ENCODE data around the gene PHF13. TPM values are rescaled to one million over a fixed set of nuclear protein-coding genes. Genes with fewer than 3 reads are reported as not detected.

PHF13 gene
- total RNA-seq, 1 donor from 2014 or later, result 22.2 TPM

DNA sequence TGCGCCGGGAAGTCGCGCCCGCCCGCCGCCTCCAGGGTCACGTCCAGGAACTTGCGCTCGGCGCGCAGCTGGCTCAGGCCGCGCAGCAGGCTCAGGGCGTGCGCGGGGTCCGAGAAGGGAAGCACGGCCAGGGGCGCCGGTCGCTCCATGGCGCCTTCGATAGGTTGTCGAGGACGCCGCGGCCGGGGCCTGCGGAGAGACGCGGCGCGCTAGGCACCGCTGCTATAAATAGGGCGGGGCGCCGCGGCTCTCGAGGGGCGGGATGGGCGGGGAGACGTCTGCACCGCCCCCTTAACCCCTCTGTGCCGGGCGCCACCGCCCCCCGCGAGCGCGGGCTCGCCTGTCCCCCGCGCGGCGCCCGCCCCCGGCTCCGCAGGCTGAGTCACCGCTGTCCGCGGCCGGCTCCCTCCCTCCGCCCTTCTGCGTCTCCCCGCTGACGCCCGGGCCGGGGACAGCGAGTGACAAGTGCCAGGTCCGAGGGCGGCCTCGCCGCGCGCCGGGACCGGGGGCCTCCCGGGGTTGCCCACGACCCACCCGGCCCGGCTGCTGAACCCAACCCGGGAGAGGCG, 10.8 kb upstream of the PHF13 start, which contains the start of gene KLHL21:
KLHL21 (minus strand) TSS at position 201 of the 569 bp plus-strand sequence; CDS start at position 149, 52 bp downstream.
- DNase-seq, result peak; percentile 95

DNA sequence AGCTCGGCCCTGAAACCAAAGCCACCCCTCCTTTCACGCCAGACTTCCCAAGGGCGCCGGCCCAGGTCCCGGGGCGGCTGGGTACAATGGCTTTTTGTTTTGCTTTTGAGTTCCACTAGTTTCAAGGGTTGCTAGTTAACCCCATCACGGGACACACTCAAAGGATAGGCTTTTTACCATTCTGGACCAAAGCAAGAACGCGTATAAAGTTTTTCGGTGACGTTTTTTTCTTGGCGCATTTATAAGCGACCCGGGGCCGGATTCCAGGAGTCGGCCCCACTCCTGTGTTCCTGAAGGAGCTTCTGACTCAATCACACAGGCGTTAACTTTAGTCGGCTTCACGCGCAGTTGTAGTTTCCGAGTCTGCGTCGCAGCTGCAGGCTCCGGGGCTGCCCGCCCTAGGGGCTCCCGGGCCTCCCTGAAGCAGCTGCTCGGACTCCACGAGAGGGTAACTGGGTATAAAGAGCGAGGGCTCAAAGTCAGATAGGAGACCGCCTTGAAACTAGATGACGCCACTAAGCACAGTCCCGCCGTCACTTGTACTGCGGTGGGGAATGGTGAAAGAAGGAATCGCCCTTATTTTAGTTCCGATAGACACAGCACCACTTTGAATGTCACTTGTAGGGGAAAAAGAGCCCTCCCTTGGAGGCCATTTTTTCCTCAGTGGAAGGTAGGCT, 10.2 kb upstream of the PHF13 start:
- peak; percentile 94 for DNase-seq

DNA sequence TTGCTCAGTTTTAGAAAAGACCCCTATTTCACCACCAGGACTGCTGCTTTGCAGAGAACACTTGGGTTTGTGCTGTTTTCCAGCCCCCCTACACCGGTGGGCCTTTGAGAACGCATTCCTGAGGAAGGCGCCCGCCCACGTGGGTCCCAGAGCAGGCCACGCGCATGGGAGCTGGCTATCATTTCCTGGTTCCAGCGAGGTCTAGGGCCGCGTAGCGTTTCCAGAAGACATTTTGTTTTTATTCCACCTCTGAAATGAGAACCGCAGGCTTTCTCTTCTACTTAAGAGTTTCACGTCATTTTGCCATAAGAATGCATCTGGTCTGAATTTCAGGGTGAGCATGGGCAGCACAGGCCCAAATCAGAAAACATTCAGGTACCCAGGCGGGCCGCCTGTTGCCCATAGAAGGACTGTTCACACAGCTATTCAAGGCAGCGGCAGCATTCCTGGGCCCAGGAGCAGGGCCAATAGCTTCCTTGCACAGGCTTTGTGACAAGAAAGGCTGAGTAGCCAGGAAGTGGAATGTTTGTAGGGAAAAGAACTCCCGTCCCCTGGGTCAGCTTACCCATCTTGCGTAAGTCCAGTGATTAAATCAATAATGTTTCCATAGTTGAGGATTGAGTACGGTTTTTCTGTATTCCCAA, 9.5 kb upstream of the PHF13 start:
- DNase-seq, result peak; percentile 82

DNA sequence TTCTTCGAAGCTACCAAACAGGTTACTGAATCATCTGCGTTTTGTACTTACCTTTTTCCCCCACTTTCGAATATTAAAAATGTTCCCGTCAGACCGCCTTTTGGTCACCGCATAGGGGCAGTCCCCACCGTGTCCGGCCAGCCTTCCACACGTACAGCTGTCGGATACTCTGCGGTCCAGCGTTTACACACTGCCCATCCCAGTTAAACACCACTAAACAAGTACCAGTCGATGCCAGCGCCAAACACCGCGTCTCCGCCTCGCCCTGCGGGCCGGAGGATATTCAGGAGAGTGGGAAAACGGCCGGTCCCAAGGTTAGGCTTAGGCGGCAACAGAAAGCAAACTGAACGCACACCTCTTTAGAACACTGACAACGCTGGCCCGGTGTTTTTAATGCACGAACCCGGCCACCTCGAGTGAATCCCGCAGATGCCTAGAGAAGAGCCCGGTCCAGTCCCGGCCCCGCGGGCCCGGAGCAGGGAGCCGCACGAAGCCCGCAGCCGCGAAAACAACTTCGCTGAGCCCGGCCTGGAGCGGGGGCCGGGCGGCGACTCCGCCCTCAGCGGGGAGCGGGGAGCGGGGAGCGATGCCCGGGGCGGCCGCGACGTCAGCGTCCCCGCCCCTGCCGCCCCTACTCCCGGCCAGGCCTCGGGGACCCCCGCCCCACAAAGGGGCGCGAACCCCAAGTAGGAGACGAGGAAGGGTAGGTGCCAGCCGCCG, 730 bp upstream of the PHF13 start:
- DNase-seq, result peak; percentile 63

DNA sequence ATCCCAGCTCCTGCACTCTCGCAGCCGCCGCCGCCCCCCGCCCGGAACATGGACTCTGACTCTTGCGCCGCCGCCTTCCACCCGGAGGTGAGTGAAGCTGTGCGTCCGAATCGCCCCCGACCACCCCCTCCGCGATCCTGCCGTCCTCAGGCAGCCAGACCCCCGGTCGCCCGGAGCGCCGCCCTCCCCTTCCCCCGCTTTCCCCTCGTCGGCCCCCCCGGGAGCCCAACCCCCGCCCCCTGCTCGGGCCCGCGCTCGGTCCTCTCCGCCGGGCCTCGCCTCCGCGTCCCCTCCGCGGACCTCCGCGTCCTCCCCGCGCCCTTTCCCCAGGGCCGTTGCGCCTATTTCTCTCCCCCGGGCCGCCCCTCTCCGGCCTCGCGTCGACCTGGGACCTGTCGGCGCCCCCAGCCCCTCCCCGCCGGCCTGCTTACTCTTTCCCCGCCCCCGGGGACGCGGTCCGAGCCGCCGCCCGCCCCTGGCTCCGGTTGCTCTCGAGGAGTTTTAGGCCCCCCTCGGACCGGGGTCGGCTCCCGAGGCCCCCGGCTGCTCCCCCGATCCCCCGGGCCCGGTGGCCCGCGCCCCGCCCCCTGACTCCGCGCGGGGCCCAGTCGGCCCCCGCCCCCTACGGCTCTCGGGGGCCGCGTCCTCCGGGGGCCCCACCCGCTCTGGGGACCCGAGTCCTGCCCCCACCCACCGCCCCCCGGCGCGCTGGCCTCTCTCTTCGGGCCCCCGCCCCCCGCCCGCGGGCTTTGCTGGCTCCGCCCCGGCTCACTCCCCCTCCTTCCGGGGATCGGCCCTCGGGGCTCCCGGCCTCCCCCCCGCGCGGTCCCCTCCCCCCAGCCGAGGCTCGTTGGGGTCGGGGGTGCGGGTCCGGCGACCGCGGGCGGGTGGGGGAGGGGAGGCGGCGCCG, 743 bp downstream of the PHF13 start:
- peak; percentile 74 for DNase-seq

DNA sequence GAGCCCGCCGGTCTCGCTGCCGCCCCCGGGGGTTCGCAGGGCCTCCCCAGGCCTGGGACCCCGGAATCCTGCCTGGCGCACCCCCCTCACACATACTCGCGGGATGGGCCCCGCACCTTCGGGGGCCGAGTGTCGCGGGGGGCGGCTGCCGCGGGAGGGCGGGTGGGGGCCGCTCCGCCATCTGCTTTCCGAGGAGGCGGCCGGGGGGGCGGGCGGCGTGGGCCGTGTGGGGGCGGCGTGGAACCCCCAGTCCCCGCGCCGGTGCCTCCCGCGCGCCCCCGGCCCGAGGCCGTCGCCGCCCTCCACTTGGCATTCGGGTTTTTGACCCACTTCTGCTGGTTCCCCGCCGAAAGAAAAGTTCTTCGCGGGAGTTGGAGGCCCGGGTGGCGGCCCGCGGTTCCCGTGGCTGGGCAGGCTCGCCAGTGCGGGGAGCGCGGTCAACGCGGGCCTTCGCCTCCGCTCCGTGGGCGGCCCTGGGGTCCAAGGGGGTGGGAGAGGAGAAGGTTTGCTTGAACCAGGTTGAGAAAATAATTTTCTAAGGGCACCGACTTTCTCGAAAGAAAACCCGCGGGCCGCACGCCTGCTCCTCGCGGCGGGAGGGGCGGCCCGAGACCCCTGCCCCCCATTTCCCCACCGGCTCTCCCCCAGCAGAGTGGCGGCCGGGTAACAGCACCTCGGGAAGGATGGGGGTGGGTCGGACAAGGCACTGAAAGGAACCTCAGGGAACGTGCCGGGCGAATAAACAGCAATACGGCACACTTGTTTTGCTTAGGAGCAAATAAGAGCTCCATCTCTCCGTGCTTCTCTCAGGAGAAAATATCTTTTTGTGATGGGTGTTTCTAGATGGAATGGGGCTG, 1.6 kb downstream of the PHF13 start:
- no peak for DNase-seq

DNA sequence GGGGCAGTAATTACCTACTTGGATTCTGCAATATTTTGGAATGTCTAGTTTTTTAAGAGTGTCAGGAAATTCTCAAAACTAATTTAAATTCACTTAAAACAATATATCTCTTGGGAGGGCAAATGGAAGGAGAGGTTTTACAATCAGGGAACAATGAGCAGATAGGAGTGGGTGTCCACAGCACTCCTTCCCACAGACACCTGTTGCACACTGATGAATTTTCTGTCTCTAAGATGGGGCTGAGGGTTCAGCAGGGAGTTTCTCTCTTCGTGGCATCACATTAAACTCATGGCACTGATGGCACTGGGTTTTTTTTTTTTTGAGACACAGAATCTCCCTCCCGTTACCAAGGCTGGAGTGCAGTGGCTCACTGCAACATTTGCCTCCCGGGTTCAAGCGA, 5.5 kb downstream of the PHF13 start:
- DNase-seq, result no peak

DNA sequence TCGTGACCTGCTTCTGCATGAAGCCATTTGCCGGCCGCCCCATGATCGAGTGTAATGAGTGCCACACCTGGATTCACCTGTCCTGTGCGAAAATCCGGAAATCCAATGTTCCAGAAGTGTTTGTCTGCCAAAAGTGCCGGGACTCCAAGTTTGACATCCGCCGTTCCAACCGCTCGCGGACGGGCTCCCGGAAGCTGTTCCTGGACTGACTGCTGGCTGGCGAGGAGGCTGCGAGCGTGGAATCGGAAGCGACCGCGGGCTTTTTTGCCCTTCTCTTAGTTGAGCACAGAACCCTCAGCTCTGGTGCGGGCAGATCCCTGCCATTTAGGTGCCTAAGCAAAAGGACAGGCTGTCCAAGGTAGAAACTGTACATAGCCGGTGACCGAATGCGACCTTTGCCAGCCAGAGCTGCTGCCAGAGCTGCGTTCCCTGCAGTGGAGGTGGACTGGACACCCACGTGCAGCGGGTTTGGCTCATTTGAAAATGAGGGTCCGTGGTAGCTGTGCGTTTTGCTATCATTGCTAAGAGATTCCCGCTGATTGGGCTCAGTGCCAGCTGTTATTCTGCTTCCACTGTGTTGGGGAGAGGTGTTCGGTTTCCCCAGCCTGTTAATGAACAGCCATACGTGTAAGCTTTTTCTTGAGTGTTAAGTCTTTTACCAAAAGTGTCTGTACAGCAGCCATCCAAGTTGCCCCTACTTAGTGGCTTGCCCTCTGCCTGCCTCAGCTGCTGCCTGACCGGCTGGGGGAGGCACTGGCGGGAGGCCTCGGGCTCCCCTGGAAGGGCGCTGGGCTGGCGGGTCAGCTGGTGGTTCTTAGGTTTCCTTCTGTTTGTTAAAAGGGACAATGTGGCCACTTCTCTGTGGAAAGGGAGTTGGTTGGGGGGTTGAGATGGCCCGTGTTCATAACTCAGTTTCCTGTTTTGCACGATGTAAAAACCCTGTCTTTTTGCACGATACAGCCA, 8.2 kb downstream of the PHF13 start:
- DNase-seq, result no peak

DNA sequence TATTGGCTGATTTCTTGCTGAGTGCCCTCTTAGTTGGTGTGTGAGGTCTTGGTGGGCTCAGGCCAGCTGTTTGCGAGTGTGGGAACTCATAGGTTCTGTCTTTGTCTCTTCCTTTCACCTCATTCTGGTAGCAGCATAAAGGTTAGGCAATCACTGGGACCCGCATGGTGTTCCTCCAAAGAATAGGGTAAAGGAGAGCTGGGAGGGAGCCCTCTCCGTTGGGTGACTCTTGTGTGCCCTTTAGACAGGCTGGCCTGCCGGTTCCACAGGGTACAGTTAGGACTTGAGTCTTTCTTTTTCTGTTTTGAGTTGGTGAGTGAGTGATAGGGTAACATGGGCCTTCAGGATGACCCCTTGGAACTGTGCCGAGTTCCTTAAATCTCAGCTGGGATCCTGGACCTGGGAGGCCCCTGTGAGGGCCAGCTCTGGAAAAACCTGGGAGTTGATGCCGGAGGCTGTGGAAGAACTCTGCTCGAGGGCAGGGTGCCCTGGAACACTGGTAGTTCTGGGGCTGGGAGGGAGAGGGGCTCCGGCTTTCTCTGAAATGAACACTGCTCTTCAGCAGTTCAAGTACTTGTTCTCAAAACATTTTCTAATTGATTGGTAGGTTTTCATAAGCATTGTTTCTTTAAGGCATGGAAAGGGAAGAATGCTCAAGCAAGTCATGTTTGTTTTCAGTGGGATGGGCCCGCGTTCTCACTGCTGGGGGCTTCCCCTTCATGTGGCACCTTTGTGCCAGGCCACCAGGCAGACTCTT, 9.0 kb downstream of the PHF13 start:
- no peak for DNase-seq

DNA sequence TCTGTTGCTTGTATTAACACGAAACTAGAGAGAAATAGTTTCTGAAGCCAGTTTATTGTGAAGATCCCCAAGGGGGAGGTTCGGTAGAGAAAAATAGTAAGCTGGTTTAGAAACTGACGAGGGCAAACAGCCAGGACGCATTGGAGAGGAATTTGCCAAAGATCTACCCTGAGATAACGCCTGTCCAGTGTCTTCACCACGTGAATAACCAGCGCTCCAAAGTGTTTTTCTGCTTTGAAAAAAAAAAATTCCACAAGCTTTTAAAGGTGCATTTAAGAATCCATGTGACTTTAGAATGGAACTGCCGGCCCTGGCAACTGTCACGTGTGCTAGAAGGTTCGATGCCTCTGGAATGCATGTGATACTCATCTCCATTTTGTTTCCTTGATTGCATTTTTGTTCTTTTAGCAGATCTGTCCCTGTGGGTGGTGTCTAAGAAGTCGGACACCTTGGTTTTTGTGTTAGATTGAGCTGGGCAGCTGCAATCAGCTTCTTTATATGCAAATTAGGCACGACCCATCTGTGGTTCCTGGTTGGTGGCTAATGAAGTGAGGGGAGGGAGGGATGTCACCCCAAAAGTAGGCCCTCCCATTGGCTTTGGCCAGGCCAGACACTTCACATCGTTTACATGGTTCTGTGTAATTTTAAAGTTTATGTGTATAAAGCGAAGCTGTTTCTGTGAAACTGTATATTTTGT, 9.9 kb downstream of the PHF13 start:
- no peak for DNase-seq

DNA sequence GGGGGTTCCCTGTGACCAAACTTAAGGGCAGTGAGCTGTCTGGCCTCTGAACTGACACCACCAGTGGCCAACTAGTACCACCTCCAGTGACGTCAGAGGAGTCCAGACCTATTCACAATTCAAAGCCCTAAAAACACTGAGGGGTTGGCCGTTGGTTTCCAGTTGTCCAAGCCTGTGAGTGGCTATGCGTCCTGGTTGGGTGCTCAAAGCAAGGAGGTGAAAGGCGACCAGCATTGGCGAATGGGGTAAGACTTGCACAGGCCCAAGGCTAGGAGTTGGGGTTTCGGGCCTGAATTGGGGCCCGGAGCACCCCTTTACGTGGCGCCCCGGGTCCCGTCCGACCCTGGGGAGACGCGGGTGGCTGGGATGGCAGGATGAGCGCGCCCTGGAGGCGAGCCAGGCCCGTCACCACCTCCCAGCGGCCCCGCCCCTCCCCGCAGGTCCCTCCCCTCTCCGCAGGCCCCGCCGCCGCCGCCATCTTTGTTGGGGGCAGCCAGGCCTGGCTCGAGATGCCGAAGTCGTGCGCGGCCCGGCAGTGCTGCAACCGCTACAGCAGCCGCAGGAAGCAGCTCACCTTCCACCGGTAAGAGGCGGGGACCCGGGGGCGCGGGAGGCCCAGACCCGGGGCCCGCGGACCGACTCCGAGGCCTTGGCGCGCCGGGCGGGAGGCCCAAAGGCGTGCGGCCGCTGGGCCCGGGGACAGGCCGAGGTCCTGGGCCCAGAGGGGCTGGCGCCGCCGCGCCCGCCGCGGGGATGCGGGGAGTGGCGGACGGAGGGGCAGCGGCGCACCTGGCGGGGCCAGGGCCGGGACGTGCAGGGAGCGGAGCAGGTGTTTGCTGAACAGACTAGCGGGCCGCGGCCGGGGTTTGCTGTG, 11.4 kb downstream of the PHF13 start, which contains the start of gene THAP3:
THAP3 (plus strand) TSS at position 159 of the 874 bp plus-strand sequence; CDS start at position 510, 351 bp downstream.
- DNase-seq, result peak; percentile 92

DNA sequence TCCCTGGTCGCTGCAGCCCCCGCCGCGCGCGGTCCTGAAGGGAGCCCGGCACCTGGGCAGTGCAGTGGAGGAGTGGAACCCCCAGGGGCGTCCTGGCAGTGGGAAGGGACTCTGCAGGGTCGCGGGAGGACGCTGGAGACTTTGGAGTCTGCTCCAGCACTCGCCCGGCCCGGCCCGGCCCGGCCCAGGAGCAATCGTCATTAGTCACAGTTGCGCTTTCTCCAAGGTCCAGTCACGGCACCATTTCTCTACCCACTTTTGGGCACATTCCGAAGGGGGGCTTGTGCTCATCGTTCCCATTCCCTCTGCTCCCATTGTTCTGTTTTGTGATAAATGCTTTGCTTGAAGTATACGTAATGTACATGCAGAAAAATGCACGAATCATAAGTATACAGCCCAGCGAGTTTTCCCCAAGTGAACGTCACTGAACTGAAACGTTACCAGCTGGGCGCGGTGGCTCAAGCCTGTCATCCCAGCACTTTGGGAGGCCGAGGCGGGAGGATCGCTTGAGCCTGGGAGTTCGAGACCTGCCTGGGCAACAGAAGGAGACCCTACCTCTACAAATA, 12.1 kb downstream of the PHF13 start:
- peak; percentile 38 for DNase-seq

DNA sequence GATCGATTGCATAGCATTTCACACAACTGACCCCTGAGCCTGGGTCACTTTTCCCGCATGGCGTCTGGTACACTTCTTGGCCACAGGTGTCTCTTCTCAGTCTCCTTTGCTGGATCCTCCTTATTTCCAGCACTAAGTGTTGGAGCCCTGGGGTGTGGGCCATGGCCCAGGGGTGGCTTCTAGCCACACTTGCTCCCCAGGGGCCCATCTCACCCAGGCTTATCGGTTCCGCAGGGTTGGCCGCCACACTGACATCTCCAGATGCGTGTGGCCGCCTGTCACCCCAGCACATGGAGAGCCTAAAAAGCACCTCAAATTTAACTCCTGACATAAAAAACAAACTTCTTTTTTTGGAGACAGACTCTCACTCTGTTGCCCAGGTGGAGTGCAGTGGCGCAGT, 13.5 kb downstream of the PHF13 start:
- DNase-seq, result no peak

DNA sequence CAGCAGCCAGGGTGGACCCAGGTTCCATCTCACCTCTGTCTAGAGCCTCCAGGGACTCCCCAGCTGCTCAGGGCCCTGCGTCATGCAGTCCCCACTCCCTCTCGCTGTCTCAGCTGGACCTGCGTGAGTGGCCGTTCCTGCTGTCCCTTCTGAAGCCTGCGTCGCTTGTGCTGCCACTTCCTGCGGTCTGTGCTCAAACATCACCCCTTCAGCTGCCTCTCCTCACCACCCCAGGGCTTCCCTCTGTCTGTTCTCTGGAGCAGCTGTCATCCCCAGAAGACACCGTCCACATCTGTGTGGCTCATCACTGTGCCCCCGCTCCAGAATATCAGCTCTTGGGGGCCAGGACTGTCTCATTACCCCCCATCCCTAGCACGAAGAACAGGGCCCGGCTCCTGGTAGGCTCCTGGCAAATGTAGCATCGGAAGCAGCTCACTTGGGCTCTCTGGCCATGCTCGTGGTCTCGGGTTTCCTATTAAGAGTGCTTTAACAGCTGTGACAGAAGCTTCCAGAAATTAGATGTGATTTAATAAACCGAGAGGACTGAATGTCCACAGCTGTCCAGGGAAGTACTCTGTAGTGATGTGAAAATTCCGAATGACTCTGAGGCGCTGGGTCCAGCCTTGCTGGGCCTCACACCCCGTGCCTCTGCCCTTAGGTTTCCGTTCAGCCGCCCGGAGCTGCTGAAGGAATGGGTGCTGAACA, 14.5 kb downstream of the PHF13 start:
- DNase-seq, result peak; percentile 82

DNA sequence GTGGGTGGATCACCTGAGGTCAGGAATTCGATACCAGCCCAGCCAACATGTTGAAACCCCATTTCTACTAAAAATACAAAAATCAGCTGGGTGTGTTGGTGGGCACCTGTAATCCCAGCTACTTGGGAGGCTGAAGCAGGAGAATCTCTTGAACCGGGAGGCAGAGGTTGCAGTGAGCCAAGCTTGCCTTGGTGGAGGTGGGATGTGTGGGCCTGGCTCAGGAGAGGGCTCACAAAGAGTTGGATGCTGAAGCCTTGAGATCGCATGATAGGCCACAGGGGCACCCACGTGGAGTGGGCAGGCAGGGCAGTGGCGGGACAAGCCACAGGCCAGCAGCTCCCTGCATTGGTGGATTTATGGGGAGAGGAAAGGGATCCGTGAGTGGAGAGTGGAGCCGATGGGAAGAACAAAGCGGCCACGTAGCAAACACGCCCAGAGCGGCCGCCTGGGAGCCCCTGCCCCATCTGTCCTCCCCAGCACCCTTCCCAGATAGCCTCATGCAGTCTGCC, 15.5 kb downstream of the PHF13 start:
- DNase-seq, result no peak

DNA sequence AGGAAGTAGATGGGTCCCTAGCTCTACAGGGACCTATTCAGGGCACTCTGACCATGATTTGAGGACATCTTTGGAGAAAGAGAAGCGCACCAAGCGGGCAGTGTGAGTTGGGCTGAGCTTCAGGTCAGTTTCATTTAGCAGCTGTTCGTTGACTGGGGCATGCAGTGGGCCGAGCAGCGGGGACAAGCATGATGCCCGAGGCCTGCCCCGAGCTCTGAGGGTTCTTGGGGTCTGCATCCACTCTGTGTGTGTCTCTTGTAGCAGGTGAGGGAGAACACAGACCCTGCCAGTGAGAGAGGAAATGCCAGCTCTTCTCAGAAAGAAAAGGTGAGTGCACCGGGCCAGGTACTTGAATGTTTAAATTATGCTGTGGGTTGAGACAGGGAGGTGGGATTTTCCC, 16.5 kb downstream of the PHF13 start:
- DNase-seq, result no peak

All from tongue (tissue), 2 donors.